IMR-90 (cell line): ENCODE results near the gene OXLD1. TPM values are rescaled to one million over a fixed set of nuclear protein-coding genes. Genes with fewer than 3 reads are reported as not detected.

Experiments used
- ATAC-seq: fragments of 200-7000 bp; cut with Tn5 transposase; 2 replicates; pipeline ENCODE4 v1.9.1; 2020; ENCODE audit warnings: low read depth, mild to moderate bottlenecking, moderate library complexity
- BruUV-seq: library from RNA; stranded (reverse); fragments of 400-500 nt; replicated peaks from 2 replicates; lab custom pipeline; 2021; lab: Mats Ljungman, UMichigan
- CTCF ChIA-PET: fragments of 300-600 bp; formaldehyde crosslinking; extraction: SDS; loops from one replicate; lab custom pipeline; 2021; ENCODE audit warnings: antibody characterized with exemption; lab: Yijun Ruan, JAX
- POLR2A ChIA-PET: fragments of 300-600 bp; sonication (Branson Sonifier 250); formaldehyde crosslinking; loops from one replicate; lab custom pipeline; 2022; ENCODE audit warnings: antibody characterized with exemption; ENCODE audit not compliant: unreplicated experiment; lab: Charles Lee
- DNase-seq: peaks from one replicate; pipeline ENCODE4 v3.0.0; 2013
- H2AFZ ChIP-seq: replicated peaks from 2 replicates; pipeline ENCODE3; 2013; ENCODE audit warnings: low read length, mild to moderate bottlenecking; ENCODE audit not compliant: poor library complexity
- H2AK5ac ChIP-seq: 2 replicates; pipeline ENCODE4 v1.6.1; 2013; ENCODE audit warnings: low read depth, low read length, inconsistent platforms
- H2AK9ac ChIP-seq: replicated peaks from 2 replicates; pipeline ENCODE3; 2013; ENCODE audit warnings: mild to moderate bottlenecking, low read depth, low read length, moderate library complexity; ENCODE audit not compliant: poor library complexity
- H2BK120ac ChIP-seq: 2 replicates; pipeline ENCODE4 v1.6.1; 2013; ENCODE audit warnings: low read depth, low read length, inconsistent platforms
- H2BK15ac ChIP-seq: 3 replicates; pipeline ENCODE4 v1.6.1; 2013; ENCODE audit warnings: low read depth, low read length, inconsistent platforms
- H2BK20ac ChIP-seq: 2 replicates; pipeline ENCODE4 v1.6.1; 2013; ENCODE audit warnings: low read depth, mild to moderate bottlenecking, inconsistent platforms, low read length, moderate library complexity
- H2BK5ac ChIP-seq: 2 replicates; pipeline ENCODE4 v1.6.1; 2013; ENCODE audit warnings: mild to moderate bottlenecking, low read depth, low read length, inconsistent platforms; ENCODE audit not compliant: poor library complexity, severe bottlenecking
- H3K14ac ChIP-seq: replicated peaks from 2 replicates; pipeline ENCODE4 v1.6.1; 2013; ENCODE audit warnings: low read depth, low read length, inconsistent platforms
- H3K18ac ChIP-seq: 2 replicates; pipeline ENCODE4 v1.6.1; 2013; ENCODE audit warnings: low read depth, low read length, control low read depth
- H3K23ac ChIP-seq: 2 replicates; pipeline ENCODE4 v1.6.1; 2013; ENCODE audit warnings: low read depth, low read length, inconsistent platforms
- H3K27ac ChIP-seq: 2 replicates; pipeline ENCODE4 v1.5.1; 2013; ENCODE audit warnings: mild to moderate bottlenecking, control low read depth, low read length; ENCODE audit not compliant: insufficient read depth
- H3K27me3 ChIP-seq: 2 replicates; pipeline ENCODE4 v1.6.1; 2013; ENCODE audit warnings: low read length; ENCODE audit not compliant: control insufficient read depth, insufficient read depth
- H3K36me3 ChIP-seq: 2 replicates; pipeline ENCODE4 v1.6.1; 2013; ENCODE audit warnings: low read length, mixed read lengths; ENCODE audit not compliant: control insufficient read depth, insufficient read depth
- H3K4ac ChIP-seq: 2 replicates; pipeline ENCODE4 v1.6.1; 2013; ENCODE audit warnings: low read depth, low read length, inconsistent platforms
- H3K4me1 ChIP-seq: 2 replicates; pipeline ENCODE4 v1.6.1; 2013; ENCODE audit warnings: low read length, mixed read lengths; ENCODE audit not compliant: control insufficient read depth, insufficient read depth
- H3K4me2 ChIP-seq: 2 replicates; pipeline ENCODE4 v1.6.1; 2013; ENCODE audit warnings: low read depth, mild to moderate bottlenecking, control low read depth, low read length, moderate library complexity
- H3K4me3 ChIP-seq: 2 replicates; pipeline ENCODE4 v1.5.1; 2013; ENCODE audit warnings: low read depth, mild to moderate bottlenecking, control low read depth, low read length, moderate library complexity; ENCODE audit not compliant: insufficient read depth
- H3K56ac ChIP-seq: 2 replicates; pipeline ENCODE4 v1.6.1; 2013; ENCODE audit warnings: low read length, inconsistent platforms; ENCODE audit not compliant: insufficient read depth; ENCODE audit errors: extremely low read depth
- H3K79me1 ChIP-seq, 2 experiments: 2 replicates each; pipeline ENCODE4 v1.6.1; 2013; ENCODE audit warnings: low read length in 2 of 2, inconsistent platforms in 1 of 2, low read depth in 1 of 2
- H3K9ac ChIP-seq: 2 replicates; pipeline ENCODE4 v1.6.1; 2013; ENCODE audit warnings: low read depth, low read length, control low read depth
- H3K9me1 ChIP-seq: 2 replicates; pipeline ENCODE4 v1.6.1; 2013; ENCODE audit warnings: low read length, inconsistent platforms; ENCODE audit not compliant: insufficient read depth
- H3K9me3 ChIP-seq: 2 replicates; pipeline ENCODE4 v1.6.1; 2013; ENCODE audit warnings: low read length; ENCODE audit not compliant: control insufficient read depth, insufficient read depth
- H4K20me1 ChIP-seq: 2 replicates; pipeline ENCODE4 v1.6.1; 2013; ENCODE audit warnings: low read length, inconsistent platforms; ENCODE audit not compliant: insufficient read depth
- H4K5ac ChIP-seq: 2 replicates; pipeline ENCODE4 v1.6.1; 2013; ENCODE audit warnings: mild to moderate bottlenecking, low read depth, low read length, control low read depth
- H4K8ac ChIP-seq, 2 experiments: 2 replicates each; pipeline ENCODE4 v1.6.1; 2013; ENCODE audit warnings: low read depth in 2 of 2, low read length in 2 of 2, control low read depth in 1 of 2, inconsistent platforms in 1 of 2
- H4K91ac ChIP-seq: 2 replicates; pipeline ENCODE4 v1.6.1; 2013; ENCODE audit warnings: low read depth, low read length, inconsistent platforms; ENCODE audit not compliant: insufficient read depth
- BHLHE40 ChIP-seq: fragments of 150-350 bp; IDR thresholded peaks from 2 replicates; pipeline ENCODE4 v1.6.1; 2016; ENCODE audit warnings: mild to moderate bottlenecking, low read depth, low read length
- CHD1 ChIP-seq: IDR thresholded peaks from 2 replicates; pipeline ENCODE4 v1.6.1; 2012; ENCODE audit warnings: low read depth, low read length, improper control_type of control experiment
- MAFK ChIP-seq: IDR thresholded peaks from 2 replicates; pipeline ENCODE4 v1.6.1; 2012; ENCODE audit warnings: low read depth, low read length, improper control_type of control experiment
- POLR2A ChIP-seq: IDR thresholded peaks from 2 replicates; pipeline ENCODE4 v1.6.1; 2012; ENCODE audit warnings: mild to moderate bottlenecking, low read depth, low read length
- RCOR1 ChIP-seq: IDR thresholded peaks from 2 replicates; pipeline ENCODE4 v1.6.1; 2012; ENCODE audit warnings: mild to moderate bottlenecking, low read length, improper control_type of control experiment; ENCODE audit not compliant: insufficient replicate concordance
- RFX5 ChIP-seq: IDR thresholded peaks from 2 replicates; pipeline ENCODE4 v1.8.0; 2012; ENCODE audit warnings: low read depth, mild to moderate bottlenecking, low read length, moderate library complexity
- WGBS, 2 experiments: methylation state at CpG; one replicate each; pipeline versions ENCODE4 v1.1.5 to v1.1.7; 2013; ENCODE audit warnings: missing lambda C conversion rate in 2 of 2; ENCODE audit not compliant: insufficient read length in 1 of 2; ENCODE audit errors: extremely low coverage in 2 of 2; 5-methylcytosine and 5-hydroxymethylcytosine counted together
- dilution Hi-C: fragments of 300-500 bp; cut with HindIII; formaldehyde crosslinking; loops from one replicate; pipeline ENCODE4 v1.14.3; 2018; ENCODE audit warnings: low sequenced_read_pairs; ENCODE audit not compliant: unreplicated experiment
- in situ Hi-C: fragments of 300-500 bp; cut with MboI; formaldehyde crosslinking; loops from 3 replicates; pipeline ENCODE4 v1.14.3; 2019; ENCODE audit warnings: low sequenced_read_pairs, inconsistent platforms, mixed read lengths
- intact Hi-C: fragments of 100-400 bp; cut with micrococcal nuclease; formaldehyde crosslinking; loops from 2 replicates; pipeline ENCODE4 v1.10.0; 2022
- polyA plus RNA-seq, 3 experiments: library from polyadenylated mRNA; depleted of rRNA; stranded (reverse); fragments of >200 nt; gene quantifications; 2 replicates each; pipeline ENCODE4 v1.2.3, GENCODE V29; 2012; ENCODE audit warnings: low replicate concordance in 1 of 3
- total RNA-seq: library from RNA; depleted of rRNA; stranded (reverse); fragments of >200 nt; gene quantifications from 2 replicates; pipeline ENCODE4 v1.2.3, GENCODE V29; 2012
- TF ChIP-seq, protein P1 (sequence below): fragments of 150-350 bp; IDR thresholded peaks from 2 replicates; pipeline ENCODE4 v1.6.1; 2016; ENCODE audit warnings: low read depth, mild to moderate bottlenecking, low read length, moderate library complexity, borderline replicate concordance
- TF ChIP-seq, protein P2 (sequence below): conservative IDR thresholded peaks from 2 replicates; pipeline ENCODE4 v1.5.1; 2012; ENCODE audit warnings: mild to moderate bottlenecking, low read depth, low read length, improper control_type of control experiment

Gene OXLD1
- total and polyA plus RNA-seq, 2 of the 4 experiments (the other 2 are of a cell fraction): 9.9 to 22.3 TPM

DNA sequence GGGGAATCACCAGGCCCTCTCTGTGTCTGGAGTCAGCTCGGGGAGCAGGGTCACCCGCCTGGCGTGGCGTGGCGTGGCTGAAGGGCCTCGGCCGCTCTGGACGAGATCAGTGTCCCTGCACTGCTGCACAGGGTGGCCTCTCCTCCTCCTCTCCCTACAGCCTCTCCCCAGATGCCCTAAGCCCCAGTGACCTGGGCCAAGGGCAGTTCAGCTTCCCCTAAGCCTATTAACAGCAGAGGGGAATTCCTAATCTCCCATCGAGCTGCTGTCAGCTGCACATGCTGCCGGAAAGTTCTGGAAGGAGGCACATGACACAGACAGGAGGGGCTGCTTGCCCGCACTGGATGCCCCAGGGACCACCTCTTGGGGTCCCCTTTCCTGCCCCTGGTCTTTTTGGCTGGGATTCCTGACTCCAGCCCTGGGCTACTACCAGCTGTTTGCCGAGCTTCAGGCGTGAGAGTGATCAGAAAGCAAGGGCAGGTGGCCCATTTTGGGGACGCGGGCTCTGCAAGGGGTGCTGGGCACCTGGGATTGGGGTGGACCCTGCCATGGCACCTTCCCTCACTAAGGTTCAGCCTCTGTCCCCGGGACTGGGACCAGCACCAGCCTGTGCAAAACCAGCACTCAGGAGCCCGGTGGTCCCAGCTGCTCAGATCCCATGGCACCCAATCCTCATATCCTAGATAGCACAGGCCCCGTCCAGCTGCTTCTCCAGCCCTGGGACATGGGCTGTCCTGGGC is 10.9 kb downstream of the OXLD1 start:
- intact Hi-C loops (no loop called here), in situ Hi-C loops (no loop called here), dilution Hi-C loops (no loop called here)
- H3K23ac ChIP-seq: no peak overlapping the region
- no peak overlapping the region for H3K18ac ChIP-seq
- H3K27ac ChIP-seq: no peak overlapping the region
- H3K9me1 ChIP-seq: peaks cover 12% of the 10 kb centered on the region
- WGBS, 2 experiments: 75% methylated on average over 7 of the region's 18 CpGs; no CpG with 5 or more reads in 1 of the 2 experiments
- BruUV-seq: no TSS peak
- peak overlapping the region; percentile 32 for H2AFZ ChIP-seq
- H2BK120ac ChIP-seq: no peak overlapping the region
- no peak overlapping the region for H4K5ac ChIP-seq
- TF ChIP-seq CHD1 (no peak), RCOR1 (no peak), RFX5 (no peak), MAFK (no peak), BHLHE40 (no peak), POLR2A (no peak)
- TF ChIP-seq, protein P1, sequence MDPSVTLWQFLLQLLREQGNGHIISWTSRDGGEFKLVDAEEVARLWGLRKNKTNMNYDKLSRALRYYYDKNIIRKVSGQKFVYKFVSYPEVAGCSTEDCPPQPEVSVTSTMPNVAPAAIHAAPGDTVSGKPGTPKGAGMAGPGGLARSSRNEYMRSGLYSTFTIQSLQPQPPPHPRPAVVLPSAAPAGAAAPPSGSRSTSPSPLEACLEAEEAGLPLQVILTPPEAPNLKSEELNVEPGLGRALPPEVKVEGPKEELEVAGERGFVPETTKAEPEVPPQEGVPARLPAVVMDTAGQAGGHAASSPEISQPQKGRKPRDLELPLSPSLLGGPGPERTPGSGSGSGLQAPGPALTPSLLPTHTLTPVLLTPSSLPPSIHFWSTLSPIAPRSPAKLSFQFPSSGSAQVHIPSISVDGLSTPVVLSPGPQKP: no peak
- TF ChIP-seq, protein P2, sequence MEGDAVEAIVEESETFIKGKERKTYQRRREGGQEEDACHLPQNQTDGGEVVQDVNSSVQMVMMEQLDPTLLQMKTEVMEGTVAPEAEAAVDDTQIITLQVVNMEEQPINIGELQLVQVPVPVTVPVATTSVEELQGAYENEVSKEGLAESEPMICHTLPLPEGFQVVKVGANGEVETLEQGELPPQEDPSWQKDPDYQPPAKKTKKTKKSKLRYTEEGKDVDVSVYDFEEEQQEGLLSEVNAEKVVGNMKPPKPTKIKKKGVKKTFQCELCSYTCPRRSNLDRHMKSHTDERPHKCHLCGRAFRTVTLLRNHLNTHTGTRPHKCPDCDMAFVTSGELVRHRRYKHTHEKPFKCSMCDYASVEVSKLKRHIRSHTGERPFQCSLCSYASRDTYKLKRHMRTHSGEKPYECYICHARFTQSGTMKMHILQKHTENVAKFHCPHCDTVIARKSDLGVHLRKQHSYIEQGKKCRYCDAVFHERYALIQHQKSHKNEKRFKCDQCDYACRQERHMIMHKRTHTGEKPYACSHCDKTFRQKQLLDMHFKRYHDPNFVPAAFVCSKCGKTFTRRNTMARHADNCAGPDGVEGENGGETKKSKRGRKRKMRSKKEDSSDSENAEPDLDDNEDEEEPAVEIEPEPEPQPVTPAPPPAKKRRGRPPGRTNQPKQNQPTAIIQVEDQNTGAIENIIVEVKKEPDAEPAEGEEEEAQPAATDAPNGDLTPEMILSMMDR: no peak
- H3K4me3 ChIP-seq: no peak overlapping the region
- POLR2A ChIA-PET: no interaction called here
- peaks cover 3% of the 10 kb centered on the region; the same call in 1 of the 2 replicates for H4K20me1 ChIP-seq
- no peak for ATAC-seq
- no peak overlapping the region for H2BK5ac ChIP-seq
- H3K14ac ChIP-seq: no peak overlapping the region
- no peak overlapping the region for H4K8ac ChIP-seq
- DNase-seq: no peak
- no peaks in the 10 kb centered on the region; a peak in 1 of 4 replicates for H3K79me1 ChIP-seq
- H3K9me3 ChIP-seq: no peaks in the 10 kb centered on the region
- no peak overlapping the region for H3K4ac ChIP-seq
- H3K27me3 ChIP-seq: no peaks in the 10 kb centered on the region
- no peaks in the 10 kb centered on the region for H3K36me3 ChIP-seq
- H3K9ac ChIP-seq: no peak overlapping the region
- H2BK20ac ChIP-seq: no peak overlapping the region
- no peak overlapping the region for H2BK15ac ChIP-seq
- CTCF ChIA-PET: no interaction called here
- H4K91ac ChIP-seq: no peak overlapping the region
- H2AK9ac ChIP-seq: no peak overlapping the region
- no peak overlapping the region for H3K56ac ChIP-seq
- peaks cover 6% of the 10 kb centered on the region for H3K4me1 ChIP-seq
- no peak overlapping the region for H2AK5ac ChIP-seq
- no peak overlapping the region for H3K4me2 ChIP-seq
